HepG2 (cell line): ENCODE measurements around the gene TPPP3. TPM values are rescaled to one million over a fixed set of nuclear protein-coding genes. Genes with fewer than 3 reads are reported as not detected.
A peak's percentile ranks its signal among the peaks of the same experiment; 100 is the strongest.

Experiments
- BCL6 ChIP-seq: IDR thresholded peaks from 2 replicates; pipeline ENCODE4 v1.6.1; 2016; ENCODE audit warnings: missing genetic modification reagents, missing compliant biosample characterization
- BCLAF1 ChIP-seq: fragments of 450-650 bp; IDR thresholded peaks from 2 replicates; pipeline ENCODE4 v1.6.1; 2017; ENCODE audit warnings: mild to moderate bottlenecking
- JUN ChIP-seq: sonication (generic); formaldehyde crosslinking; IDR thresholded peaks from 2 replicates; pipeline ENCODE4 v1.4.0; 2020; ENCODE audit warnings: mild to moderate bottlenecking, missing genetic modification reagents
- JUND ChIP-seq: sonication (generic); formaldehyde crosslinking; IDR thresholded peaks from 2 replicates; pipeline ENCODE4 v1.8.0; 2022; ENCODE audit warnings: mild to moderate bottlenecking, missing genetic modification reagents
- KDM2A ChIP-seq: sonication (generic); formaldehyde crosslinking; IDR thresholded peaks from 2 replicates; pipeline ENCODE4 v1.4.0; 2020; ENCODE audit warnings: low read depth, missing genetic modification reagents, borderline replicate concordance
- KDM4B ChIP-seq: sonication (generic); formaldehyde crosslinking; IDR thresholded peaks from 2 replicates; pipeline ENCODE4 v1.4.0; 2020; ENCODE audit warnings: missing genetic modification reagents
- MYNN ChIP-seq: sonication (generic); formaldehyde crosslinking; IDR thresholded peaks from 2 replicates; pipeline ENCODE4 v1.4.0; 2020; ENCODE audit warnings: mild to moderate bottlenecking, low read depth, missing genetic modification reagents
- NFKB2 ChIP-seq: sonication (generic); formaldehyde crosslinking; IDR thresholded peaks from 2 replicates; pipeline ENCODE4 v1.4.0; 2020; ENCODE audit warnings: missing genetic modification reagents, borderline replicate concordance
- NR3C1 ChIP-seq: sonication (generic); formaldehyde crosslinking; IDR thresholded peaks from 2 replicates; pipeline ENCODE4 v1.4.0; 2020; ENCODE audit warnings: missing genetic modification reagents
- SKI ChIP-seq: fragments of 450-650 bp; IDR thresholded peaks from one replicate; pipeline ENCODE4 v1.6.1; 2018; ENCODE audit warnings: mild to moderate bottlenecking; ENCODE audit not compliant: partially characterized antibody
- SUZ12 ChIP-seq: fragments of 150-350 bp; IDR thresholded peaks from 2 replicates; pipeline ENCODE4 v1.6.1; 2014; ENCODE audit warnings: low read depth, low read length
- ZBTB14 ChIP-seq: sonication (generic); formaldehyde crosslinking; IDR thresholded peaks from 2 replicates; pipeline ENCODE4 v1.4.0; 2020; ENCODE audit warnings: missing genetic modification reagents
- ZBTB44 ChIP-seq: sonication (generic); formaldehyde crosslinking; IDR thresholded peaks from 2 replicates; pipeline ENCODE4 v1.4.0; 2020; ENCODE audit warnings: missing genetic modification reagents
- ZBTB49 ChIP-seq: sonication (generic); formaldehyde crosslinking; IDR thresholded peaks from 2 replicates; pipeline ENCODE4 v1.4.0; 2020; ENCODE audit warnings: missing genetic modification reagents, borderline replicate concordance
- ZFP36L1 ChIP-seq: sonication (generic); formaldehyde crosslinking; IDR thresholded peaks from 2 replicates; pipeline ENCODE4 v1.8.0; 2022; ENCODE audit warnings: mild to moderate bottlenecking, missing genetic modification reagents, moderate library complexity
- ZNF124 ChIP-seq: sonication (generic); formaldehyde crosslinking; IDR thresholded peaks from 2 replicates; pipeline ENCODE4 v1.4.0; 2020; ENCODE audit warnings: missing genetic modification reagents
- ZNF30 ChIP-seq: sonication (generic); formaldehyde crosslinking; IDR thresholded peaks from 2 replicates; pipeline ENCODE4 v1.5.0; 2020; ENCODE audit warnings: mild to moderate bottlenecking, missing genetic modification reagents
- ZNF333 ChIP-seq: sonication (generic); formaldehyde crosslinking; IDR thresholded peaks from 2 replicates; pipeline ENCODE4 v1.4.0; 2020; ENCODE audit warnings: mild to moderate bottlenecking, missing genetic modification reagents, borderline replicate concordance
- ZNF564 ChIP-seq: sonication (generic); formaldehyde crosslinking; IDR thresholded peaks from 2 replicates; pipeline ENCODE4 v1.8.1; 2023; ENCODE audit warnings: mild to moderate bottlenecking, missing genetic modification reagents
- polyA plus RNA-seq, 8 experiments: library from polyadenylated mRNA; depleted of rRNA in 3 of 8; stranded (reverse) in 7 of 8; unstranded in 1 of 8; fragments of >200 nt; fragmentation: Illumina TruSeq in 4 of 8; extraction: Trizol in 4 of 8; gene quantifications; 2 replicates each; pipeline versions ENCODE4 v1.2.1 to v1.2.3, GENCODE V29; 2011 to 2016; ENCODE audit warnings: low read depth in 4 of 8, missing spikeins in 1 of 8, mixed read lengths in 1 of 8; ENCODE audit not compliant: insufficient read depth in 1 of 8
- total RNA-seq, 5 experiments: library from RNA; depleted of rRNA; stranded (reverse); fragments of >200 nt; fragmentation: Illumina TruSeq; extraction: Trizol; gene quantifications; 2 replicates each; pipeline ENCODE4 v1.2.3, GENCODE V29; 2016; ENCODE audit warnings: low read depth in 1 of 5
- TF ChIP-seq, protein P1 (sequence below): sonication (generic); formaldehyde crosslinking; IDR thresholded peaks from 2 replicates; pipeline ENCODE4 v1.8.0; 2022; ENCODE audit warnings: mild to moderate bottlenecking, missing genetic modification reagents, moderate library complexity
- TF ChIP-seq, protein P2 (sequence below): sonication (generic); formaldehyde crosslinking; IDR thresholded peaks from 2 replicates; pipeline ENCODE4 v1.4.0; 2020; ENCODE audit warnings: mild to moderate bottlenecking, low read depth, missing genetic modification reagents

Gene TPPP3
- total and polyA plus RNA-seq, 2 of the 13 experiments (the other 11 are each of a cell fraction or from before 2014, with no cell fraction given): 0.16 to 0.44 TPM

GRCh38 chr16:67430504-67430976 is 37.2 kb upstream of the TPPP3 start (continued):
- TF ChIP-seq MYNN (CRISPR knock-in tag) (no peak; the same call in 1 of the 2 replicates), BCL6 (CRISPR knock-in tag) (0 out of 2 replicates have a peak, but pooled peaks have one; percentile 26), KDM2A (CRISPR knock-in tag) (peak; percentile 67; the same call in 1 of the 2 replicates), ZNF564 (peak; percentile 68; the same call in 1 of the 2 replicates), SUZ12 (no peak), NFKB2 (CRISPR knock-in tag) (peak; percentile 86; the same call in 1 of the 2 replicates), ZNF333 (peak; percentile 49; the same call in 1 of the 2 replicates), ZNF124 (no peak), ZBTB49 (CRISPR knock-in tag) (no peak), KDM4B (CRISPR knock-in tag) (no peak), NR3C1 (CRISPR knock-in tag) (no peak), ZFP36L1 (CRISPR knock-in tag) (0 out of 2 replicates have a peak, but pooled peaks have one; percentile 44), ZBTB14 (CRISPR knock-in tag) (0 out of 2 replicates have a peak, but pooled peaks have one; percentile 18), ZNF30 (CRISPR knock-in tag) (no peak), JUN (CRISPR knock-in tag) (peak; percentile 59; the same call in 1 of the 2 replicates), BCLAF1 (no peak), ZBTB44 (CRISPR knock-in tag) (0 out of 2 replicates have a peak, but pooled peaks have one; percentile 37), SKI (peak; percentile 38), JUND (CRISPR knock-in tag) (0 out of 2 replicates have a peak, but pooled peaks have one; percentile 30)
- TF ChIP-seq, protein P1, sequence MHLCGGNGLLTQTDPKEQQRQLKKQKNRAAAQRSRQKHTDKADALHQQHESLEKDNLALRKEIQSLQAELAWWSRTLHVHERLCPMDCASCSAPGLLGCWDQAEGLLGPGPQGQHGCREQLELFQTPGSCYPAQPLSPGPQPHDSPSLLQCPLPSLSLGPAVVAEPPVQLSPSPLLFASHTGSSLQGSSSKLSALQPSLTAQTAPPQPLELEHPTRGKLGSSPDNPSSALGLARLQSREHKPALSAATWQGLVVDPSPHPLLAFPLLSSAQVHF: 0 out of 2 replicates have a peak, but pooled peaks have one; percentile 33
- TF ChIP-seq, protein P2, sequence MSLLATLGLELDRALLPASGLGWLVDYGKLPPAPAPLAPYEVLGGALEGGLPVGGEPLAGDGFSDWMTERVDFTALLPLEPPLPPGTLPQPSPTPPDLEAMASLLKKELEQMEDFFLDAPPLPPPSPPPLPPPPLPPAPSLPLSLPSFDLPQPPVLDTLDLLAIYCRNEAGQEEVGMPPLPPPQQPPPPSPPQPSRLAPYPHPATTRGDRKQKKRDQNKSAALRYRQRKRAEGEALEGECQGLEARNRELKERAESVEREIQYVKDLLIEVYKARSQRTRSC: peak; percentile 94
